ENCODE results near the gene RAB29.

The RAB29 gene

DNA sequence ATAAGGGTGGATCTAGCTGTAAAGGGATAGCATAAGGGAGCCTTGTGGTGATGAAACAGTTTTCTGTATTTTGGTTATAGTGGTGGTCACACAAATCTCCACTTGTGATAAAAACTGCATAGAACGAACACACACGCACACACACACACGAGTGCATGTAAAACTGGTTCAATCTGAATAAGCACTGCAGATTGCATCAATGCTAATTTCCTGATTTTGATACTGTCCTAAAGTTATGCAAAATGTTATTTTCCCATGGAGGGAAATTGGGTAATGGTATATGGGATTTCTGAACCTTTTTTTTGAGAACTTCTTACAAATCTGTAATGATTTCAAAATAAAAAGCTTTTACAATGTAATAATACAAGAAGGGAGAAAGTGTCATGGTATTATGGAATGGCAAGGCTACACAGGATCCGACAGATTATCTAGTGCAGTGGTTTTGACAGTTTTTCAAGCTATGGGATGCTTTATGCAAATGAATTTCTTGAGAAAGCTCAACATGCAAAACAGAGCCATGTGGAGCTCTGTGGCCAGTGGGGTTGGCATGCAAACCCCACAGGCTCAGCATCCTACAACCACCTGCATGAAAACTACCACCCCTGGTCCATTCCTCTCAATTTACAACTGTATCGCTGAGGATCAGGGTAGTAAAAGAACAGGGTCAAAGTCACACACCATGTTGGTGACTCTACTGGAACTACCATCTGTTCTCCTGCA is 18.9 kb upstream of the RAB29 start:
- DNase-seq: no peak

DNA sequence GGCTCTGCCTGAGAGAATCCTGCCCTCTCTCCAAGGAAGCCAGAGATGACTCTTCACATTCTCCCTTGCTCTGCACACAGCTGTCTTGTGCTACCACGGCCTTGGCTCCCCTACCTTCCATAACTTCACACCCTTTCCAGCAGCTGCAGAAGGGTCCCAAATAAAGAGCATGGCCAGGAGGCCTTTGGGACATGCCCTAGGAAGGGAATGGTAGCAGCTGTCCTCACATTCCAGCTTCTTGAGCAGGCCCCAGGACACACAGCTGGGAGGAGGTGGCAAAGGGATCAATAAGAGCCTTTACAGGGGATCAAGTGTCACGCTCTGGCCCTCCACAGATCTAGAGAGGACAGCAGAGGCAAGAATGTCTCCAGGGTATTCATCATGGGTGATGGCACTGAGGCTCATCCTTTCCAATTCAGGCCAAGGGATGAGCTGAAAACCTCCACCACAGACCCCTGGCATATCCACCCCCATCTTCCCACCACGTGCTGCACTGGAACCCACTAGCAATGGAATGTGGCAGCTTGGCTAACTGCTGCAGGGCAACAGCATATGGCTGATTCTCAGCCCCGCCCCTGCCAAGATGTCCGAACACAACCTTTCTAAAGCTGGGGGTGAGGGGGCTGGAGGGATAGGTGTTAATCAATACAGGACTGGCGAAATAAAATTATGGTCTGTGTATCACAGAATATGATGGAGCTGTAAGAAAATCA is 17.8 kb upstream of the RAB29 start:
- no peak for DNase-seq

DNA sequence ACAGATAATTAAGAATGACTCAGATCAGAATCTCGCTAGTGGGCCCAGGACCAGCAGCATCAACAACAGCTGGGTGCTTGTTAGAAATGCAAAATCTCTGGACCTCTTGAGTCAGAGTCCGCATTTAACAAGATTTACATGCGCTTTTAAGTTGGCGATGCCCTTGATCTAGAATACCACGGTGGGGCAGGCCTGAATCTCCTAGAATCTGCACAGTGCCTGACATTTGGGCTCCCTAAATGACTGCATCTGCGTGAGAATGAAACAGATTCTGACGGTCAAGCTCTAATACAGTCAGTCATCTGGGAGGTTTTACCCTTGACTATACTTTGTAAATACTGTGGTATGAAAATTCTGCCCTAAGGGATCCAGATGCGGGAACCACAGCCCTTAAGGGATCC is 17.2 kb upstream of the RAB29 start:
- DNase-seq: no peak

DNA sequence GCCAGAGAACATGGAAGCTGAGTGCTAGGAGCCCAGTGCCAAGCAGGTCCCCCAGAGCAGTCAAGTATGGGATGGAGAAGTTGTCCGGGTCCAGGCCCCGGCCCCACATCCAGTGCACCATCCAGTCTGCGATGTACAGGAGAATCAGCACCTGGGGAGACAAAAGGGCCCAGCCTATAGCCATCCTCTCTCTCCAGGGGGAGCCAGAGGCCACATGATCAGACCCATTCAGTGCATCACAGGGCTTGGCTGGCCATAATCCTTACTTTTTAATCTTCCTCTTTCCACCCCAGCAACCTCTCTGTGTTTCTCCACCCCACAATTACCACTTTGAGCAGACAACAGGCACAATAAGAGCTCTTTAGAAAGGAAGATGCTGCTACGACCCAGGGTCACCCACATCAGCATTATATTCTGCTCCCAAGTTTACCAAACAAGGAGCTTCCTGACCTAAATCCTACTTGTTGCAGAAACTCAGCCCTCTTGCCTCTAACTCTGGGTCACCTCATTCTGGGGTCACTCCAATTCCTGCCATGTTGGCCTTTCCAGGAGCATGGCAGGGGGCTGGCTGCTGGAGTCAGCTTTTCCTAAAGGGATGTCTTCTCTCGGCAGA is 16.4 kb upstream of the RAB29 start:
- peak; percentile 70 for DNase-seq

DNA sequence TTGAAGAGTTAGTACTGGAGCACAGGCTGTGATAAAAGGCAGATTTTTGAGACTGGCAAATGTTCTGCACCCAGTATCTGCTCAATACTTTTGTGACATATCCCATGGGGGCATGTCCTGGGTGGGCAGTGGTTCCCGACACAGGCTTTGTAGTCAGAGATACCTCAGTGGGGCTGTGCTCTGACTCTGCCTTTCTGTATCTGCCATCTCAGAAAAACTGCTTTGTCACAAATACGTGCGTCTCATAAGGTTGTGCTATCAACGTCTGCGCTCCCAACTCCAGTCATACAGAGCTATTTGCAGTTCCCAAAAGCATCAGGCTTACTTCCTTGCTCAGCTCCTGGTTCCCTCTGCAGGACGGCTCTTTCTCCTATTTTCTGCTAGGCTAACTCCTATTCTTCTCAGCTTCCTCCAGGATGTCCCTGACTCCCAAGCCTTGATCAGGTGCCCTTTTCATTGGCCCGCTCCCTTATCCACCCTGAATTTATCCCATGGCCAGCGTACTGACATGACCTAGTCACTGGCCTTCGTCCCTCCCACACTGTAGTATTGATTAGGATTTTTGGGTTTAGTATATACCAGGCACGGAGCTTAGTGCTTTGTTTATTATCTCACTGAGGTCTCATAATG is 12.1 kb upstream of the RAB29 start:
- no peak for DNase-seq

DNA sequence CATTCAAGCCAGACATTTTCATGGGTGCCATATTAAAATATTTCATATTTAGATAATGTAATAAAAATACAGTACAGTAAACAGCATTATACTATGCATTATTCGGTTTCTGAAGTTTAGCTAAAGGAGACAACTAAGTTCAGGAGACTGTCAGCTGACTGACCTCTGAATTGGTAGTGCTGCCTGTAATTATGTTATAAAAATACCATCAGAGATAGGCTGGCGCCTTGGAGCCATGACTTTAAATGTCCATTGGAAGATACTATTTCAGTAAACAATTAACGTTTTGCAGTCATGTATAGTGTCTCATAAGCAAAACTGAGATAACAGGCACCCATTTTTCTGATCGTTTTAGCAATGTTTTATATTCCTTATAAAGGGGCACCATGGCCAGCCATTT is 11.3 kb upstream of the RAB29 start:
- no peak for DNase-seq

DNA sequence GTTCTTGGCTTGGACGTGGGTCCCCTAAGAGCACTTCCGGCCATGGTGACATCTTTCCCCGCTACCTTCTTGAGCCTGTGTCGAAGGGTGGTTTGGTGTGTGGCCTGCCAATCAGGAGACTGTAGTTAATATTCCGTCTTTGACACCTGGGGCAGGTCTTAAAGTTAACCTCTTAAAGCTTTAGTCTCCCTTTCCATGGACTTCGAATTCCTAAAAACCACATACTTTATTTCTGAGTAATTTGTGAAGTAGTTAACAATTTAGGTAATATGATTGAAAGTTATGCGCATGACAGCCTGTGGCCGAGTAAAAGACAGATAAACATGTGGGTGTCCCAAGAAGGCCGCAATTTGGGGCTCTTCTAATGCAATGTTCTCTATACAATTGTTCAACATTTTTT is 10.2 kb upstream of the RAB29 start:
- no peak for DNase-seq

DNA sequence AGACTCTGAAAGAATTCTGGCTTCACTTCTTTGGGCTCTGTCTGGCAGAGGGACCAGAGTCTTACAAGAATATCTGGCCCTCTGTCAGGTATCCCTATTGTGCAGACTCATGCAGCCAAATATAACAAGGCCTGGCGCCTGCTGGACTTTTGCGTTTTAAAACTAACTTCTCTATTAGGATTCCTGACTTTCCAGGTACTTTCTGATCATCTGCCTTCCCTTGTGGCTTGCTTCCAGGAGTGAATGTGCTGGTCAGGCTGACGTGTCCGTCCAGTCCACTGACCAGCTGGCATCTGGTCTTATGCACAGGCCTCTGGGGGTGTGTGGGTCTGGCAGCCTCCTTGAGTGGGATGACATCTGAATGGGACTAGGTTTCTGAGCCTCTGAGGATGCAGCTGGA is 8.6 kb upstream of the RAB29 start:
- DNase-seq: no peak

DNA sequence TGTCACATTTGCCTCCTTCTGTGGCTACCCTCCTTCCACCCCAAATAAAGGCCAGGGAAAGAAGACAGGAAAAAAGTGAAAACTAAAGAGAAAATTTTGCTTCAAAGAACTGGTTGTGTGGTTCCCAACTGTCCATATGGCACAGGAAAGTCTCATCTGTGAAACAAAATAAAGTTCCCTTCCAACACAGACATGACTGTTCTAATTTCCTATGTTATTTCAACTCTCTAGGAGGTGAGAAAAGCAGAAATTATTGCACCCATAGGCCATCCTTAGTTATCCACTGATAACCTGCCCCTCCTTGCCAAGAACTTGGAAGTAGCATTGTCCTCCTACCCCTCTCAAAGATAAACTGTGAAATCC is 8.1 kb upstream of the RAB29 start:
- DNase-seq: no peak

DNA sequence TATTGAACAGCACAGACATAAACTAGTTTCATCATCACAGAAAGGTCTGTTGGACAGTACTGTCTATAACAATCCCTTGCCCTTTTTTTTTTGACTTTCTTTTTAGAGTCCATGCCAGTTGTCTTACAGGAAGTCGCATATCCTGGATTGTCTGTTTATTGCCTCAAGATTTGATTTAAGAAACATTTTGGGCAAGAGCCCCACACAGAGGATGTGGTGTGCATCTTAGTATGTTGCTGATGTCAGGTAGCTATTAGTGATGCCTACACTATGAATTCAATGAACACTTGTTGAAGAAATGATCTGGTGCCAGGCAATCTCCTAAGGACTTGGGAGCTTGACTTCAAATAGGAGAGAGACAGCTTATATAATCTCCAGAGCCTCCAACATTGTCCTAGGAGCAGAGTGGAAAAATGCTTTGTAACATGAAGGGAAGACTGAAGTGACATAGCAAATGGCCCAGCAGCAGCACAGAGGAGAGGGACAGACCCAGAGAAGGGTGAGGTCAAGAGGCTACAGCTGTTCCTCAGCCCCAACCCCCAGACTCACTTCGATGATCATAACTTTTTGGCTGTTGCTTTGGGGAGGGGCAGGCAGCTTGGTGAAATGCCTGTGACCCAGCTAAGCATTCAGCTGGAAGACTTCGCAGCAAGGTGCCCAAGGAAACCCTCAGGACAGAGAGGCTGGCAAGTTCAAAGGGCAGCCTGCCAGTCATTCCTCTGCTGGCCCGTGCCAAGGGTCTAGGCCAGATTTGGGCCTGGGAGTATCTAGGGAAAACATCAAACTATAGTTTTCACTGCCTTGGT is 7.5 kb upstream of the RAB29 start:
- no peak for DNase-seq

DNA sequence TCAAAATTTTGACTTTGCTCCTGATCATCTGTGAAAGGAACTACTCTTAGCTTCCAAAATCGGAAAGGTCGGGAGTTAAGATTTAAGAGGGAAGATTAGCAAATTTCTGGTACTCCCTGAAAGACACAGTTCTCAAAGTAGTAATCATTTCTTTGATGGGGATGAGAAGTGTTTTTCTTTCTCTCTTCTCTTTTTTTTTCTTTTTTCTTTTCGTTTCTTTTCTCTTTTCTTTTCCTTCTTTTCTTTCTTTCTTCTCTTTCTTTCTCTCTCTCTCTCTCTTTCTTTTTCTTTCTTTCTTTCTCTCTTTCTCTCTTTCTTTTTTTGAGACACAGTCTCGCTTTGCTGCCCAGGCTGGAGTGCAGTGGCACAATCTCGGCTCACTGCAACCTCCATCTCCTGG is 5.1 kb upstream of the RAB29 start:
- no peak for DNase-seq

DNA sequence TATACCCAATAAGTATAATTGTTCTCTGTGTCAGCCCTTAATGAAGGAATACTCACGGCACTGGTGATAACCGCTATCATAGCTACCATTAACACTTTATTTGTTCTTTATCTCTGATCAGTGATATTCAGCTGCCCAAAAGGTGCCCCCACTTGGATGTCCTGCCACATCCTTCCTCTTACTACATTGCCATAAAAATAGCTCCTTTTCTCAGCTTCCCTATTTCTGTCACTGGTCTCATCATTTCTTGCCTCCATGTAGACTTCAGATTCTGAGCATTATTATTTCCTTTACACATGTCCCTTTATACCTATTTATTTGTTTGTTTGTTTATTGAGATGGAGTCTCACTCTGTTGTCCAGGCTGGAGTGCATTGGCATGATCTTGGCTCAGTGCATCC is 2.7 kb upstream of the RAB29 start:
- DNase-seq: no peak

DNA sequence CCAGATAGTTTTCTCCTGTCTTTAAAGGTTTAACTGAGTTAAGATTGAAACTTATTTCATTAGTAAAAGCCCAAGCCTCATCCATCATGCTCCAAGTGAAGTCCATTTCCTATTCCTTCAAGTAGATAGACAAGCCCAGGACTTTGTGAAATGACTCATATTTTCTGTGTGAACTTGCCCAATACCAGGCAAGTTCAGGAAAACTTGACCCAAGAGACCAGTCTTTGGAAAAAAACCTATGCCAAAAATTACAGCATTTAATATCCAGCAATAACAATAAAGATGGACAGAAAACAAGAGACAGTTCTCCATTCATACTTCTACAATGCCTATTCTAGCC is 405 bp upstream of the RAB29 start:
- DNase-seq: no peak

DNA sequence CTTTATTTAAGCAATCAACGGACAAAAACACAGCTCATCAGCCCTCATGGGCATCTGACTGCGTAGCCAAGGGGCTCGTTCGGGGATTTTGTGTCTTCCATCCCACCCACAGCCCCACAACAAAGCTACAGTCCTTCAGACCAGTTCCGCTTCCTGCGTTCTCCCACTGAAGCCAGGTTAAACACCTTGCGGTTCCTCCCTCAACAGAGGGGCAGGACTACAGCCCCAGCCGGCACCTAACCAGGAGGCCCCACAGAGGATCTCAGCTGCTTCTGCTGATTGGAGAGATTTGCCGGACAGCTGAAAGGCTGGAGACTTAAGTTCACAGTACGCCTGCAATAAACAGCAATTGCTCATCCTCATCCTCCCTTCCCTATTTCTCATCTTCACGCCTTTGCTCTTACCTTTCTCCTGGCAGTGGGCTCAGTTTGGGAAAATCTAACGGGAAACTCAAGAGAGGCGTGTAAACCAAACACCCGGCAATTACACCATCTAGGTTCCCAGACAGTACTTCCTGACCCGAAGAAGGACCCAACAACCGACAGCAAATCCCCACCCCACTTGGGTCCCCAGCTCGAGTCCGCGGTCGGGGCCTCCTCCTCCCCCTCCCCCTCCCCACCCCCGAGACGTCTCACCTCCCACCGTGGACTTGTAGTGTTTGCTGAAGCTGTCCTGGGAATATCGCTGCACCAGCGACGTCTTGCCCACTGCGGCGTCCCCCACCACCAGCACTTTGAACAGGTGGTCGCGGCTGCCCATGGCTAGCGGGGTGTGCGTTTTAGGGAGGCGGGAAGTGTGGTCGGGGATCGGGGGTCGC is 876 bp downstream of the RAB29 start:
- DNase-seq: peak; percentile 76

DNA sequence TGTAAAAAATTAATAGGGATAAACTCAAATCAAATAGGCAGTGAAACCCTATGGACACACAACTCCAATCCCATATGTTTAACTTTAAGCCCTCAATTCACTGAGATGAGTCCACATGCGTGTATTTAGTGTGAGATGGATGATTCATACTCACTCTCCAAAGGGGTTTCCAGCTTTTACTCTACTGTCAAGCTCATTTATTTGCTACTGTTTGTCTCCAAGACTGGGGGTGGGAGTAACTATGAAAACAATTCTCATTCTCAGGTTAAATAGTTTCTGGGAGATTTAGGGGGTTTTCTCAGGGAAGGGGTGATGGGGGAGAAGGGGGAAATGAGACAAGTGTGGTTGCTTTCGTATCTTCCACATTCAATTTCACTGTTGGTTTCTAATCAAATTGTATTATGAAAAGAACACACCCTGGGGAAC is 2.7 kb downstream of the RAB29 start:
- DNase-seq: peak; percentile 45

DNA sequence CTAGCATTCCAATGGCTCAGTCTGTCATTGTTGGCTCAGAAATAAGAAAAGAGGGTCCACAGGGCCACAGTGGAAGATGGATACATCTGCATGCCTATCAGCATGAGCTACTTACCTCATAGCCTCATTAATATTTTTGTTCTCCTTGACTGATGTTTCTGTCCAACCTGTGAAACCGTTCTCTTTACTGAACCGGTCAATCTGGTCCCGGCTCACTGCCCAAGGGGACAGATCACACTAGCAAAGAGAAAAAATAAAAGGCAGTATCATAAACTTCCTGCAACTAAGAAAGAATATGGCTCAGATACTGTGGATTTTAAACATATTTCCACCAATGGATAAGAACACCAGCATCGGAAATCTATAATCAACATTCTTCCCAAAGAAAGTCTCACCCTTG is 4.7 kb downstream of the RAB29 start:
- no peak for DNase-seq

DNA sequence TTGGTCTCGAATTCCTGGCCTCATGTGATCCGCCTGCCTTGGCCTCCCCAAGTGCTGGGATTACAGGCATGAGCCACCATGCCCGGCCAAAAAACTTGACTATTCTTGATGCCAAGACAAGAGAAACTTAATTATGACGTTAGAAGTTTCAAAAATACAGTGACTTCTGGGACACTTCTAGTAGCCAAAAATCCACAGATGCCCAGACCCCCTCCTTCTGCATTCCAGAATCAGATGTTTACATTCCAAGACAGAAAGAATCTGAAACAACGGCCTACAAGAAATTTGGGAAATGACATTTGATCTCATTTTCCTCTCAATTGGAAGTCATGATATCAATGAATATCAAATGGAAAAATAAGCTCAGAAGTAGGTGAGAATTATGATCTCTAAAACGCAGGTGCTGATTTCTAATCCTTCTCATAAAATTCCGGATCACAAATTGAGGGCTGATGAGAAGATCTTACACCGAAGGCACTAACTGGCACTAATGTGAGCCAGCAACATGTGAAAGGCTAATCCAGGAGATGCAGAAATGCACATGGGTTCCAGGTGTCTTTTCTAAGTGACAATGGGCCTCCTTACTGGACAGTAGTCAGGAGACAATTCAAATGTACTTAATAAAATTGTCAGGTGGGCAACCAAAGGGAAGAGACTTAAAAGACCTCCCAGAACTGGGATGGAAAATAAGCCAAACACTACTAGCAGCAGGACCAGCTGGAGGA is 5.5 kb downstream of the RAB29 start:
- no peak for DNase-seq

DNA sequence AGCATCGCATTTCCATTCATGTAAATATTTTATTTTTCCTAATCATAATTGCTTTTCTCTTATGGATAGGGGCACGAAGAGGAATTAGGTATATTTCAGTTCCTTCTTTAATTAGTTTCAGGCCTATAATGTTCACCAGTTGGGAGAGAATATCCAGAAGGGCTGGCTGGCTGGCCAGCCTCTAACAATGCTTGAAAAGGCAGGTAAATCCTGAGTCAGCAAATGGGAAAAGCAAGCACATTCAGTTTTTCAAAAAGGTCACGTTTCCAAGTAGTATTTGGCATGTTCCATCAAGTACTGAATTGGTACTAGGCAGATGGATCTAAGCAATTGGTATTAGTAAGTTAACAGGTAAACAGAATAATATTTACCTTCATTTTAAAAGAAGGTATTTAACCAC is 8.0 kb downstream of the RAB29 start:
- DNase-seq: no peak

DNA sequence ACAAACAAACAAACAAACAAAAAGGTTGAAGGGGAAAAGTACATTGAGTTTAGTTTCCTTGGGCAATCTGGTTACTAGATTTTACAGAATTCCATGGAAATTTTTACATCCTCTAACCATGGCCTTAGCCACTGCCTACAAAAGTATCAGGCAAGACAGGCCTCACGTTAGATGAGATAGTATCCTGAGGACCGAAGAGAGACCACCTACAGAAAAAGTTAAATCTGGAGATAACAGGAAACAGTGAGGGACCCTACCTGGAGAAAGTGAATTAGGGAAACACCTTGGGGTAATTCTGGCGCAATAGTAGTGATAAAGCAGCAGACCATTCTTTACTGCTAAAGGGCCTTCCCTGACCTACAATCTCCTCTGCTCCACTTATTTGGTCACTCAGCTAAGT is 8.7 kb downstream of the RAB29 start:
- DNase-seq: no peak

DNA sequence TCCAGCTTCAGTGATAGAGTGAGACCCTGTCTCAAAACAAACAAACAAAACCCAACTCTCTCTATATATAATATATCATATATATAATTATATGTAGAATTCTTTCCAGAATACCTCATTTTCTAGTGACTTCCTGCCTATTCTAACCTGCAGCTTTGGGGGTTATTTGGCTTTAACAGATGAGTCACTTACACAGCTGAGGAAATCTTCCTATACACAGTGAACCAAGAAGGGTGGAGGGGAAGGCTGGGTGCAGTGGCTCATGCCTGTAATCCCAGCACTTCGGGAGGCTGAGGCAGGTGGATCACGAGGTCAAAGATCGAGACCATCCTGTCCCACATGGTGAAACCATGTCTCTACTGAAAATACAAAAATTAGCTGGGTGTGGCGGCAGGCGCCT is 9.2 kb downstream of the RAB29 start:
- no peak for DNase-seq

DNA sequence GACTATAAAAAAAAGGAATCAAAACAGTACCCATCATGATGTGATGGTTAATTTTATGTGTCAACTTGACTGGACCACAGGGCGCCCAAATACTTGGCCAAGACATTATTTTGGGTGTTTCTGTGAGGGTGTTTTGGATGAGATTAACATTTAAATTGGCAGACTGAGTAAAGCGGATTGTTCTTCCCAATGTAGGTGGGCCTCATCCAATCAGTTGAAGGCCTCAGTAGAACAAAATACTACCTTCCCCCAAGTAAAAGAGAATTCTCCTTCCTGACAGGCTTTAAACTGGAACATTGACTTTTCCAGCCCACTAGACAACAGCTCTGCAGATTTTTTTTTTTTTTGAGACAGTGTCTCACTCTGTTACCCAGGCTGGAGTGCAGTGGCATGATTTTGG is 10.7 kb downstream of the RAB29 start:
- no peak for DNase-seq

DNA sequence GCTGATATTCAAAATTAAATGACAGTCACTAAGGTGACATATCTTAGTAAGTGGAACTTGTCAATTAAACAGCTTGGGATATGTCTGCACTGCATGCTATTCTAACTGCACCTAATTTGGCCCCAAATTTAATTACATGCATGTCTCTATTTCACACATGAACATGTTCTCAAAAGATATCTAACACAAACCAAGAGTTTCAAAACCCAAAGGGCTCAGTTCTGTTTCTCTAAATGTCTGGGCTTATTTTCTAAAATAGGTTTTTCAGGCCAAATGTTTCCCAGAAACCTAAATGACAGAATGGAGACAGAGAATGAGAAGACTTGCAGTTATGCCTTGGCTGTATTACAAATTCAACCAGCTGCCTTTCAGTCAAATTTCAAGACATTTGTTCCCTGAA is 11.3 kb downstream of the RAB29 start:
- DNase-seq: no peak
